Measurements from ENCODE around the gene UBXN11.

DNA sequence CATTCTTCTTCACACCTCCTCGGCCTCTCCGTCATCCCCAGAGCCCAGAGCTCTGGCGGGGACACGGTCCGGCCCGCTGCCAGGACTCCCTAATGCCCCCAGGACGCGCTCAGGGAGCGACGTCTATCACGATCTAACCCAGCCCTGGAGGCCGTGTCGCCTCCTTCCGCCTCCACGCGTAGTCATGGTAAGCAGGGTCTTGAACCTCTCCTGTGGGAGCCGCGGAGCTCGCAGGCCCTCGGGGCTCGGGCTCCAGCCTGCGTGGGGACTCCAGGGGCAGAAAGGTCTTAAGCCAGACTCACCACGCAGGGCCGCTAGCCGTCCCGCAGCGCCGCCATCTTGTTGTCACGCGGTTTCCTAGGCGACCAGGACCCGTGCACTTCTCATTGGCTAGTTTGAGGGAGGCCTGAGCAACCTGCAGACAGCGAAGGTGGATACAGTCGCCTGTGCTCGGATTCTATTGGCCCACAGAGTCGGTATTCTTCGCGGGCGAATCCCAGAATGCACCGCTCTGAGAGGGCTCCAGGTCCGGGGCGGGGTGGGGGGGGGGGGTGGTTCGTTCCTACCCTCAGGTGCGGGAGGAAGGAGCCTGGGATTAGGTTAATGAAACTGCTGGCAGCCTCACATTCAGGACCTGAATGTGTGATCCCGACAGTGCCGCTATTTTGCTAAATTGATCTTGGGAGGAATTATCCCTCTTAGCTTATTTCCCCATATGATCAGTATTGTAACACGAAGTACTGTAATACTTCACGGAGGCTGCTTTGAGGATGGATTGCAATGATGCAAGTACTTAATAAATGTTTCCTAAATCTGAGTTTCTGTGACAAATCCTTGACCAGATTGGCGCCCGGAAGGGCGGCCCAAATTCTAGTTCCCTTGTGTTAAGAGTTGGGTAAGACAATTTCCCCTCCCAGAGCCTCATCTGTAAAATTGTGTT lies at the start of gene UBXN11:
- TF ChIP-seq EP300 (IDR thresholded peaks at IDR 0.05; ENCODE audit: low read depth) (no peak), POLR2A (IDR thresholded peaks at IDR 0.05) (peak; percentile 16), POLR2AphosphoS5 (IDR thresholded peaks at IDR 0.05) (no peak)
- TF ChIP-seq, protein P1, sequence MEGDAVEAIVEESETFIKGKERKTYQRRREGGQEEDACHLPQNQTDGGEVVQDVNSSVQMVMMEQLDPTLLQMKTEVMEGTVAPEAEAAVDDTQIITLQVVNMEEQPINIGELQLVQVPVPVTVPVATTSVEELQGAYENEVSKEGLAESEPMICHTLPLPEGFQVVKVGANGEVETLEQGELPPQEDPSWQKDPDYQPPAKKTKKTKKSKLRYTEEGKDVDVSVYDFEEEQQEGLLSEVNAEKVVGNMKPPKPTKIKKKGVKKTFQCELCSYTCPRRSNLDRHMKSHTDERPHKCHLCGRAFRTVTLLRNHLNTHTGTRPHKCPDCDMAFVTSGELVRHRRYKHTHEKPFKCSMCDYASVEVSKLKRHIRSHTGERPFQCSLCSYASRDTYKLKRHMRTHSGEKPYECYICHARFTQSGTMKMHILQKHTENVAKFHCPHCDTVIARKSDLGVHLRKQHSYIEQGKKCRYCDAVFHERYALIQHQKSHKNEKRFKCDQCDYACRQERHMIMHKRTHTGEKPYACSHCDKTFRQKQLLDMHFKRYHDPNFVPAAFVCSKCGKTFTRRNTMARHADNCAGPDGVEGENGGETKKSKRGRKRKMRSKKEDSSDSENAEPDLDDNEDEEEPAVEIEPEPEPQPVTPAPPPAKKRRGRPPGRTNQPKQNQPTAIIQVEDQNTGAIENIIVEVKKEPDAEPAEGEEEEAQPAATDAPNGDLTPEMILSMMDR (IDR thresholded peaks at IDR 0.05), result no peak
